HepG2 (cell line): ENCODE data around the gene MRM2. TPM values are rescaled to one million over a fixed set of nuclear protein-coding genes. Genes with fewer than 3 reads are reported as not detected.

Experiments
- ATAC-seq: fragments of 200-7000 bp; cut with Tn5 transposase; 3 replicates; pipeline ENCODE4 v1.9.1; 2020; ENCODE audit warnings: mild to moderate bottlenecking, moderate library complexity
- BruUV-seq: library from RNA; stranded (reverse); fragments of 400-500 nt; replicated peaks from 2 replicates; lab custom pipeline; 2021; lab: Mats Ljungman, UMichigan
- CTCF ChIA-PET: fragments of 300-600 bp; formaldehyde crosslinking; extraction: SDS; loops from one replicate; lab custom pipeline; 2021; ENCODE audit warnings: low total read pairs, inconsistent platforms, low intra/inter-chr PET ratio; lab: Yijun Ruan, JAX
- POLR2A ChIA-PET: fragments of 350-600 bp; sonication (Branson Sonifier 250); formaldehyde crosslinking; loops from one replicate; lab custom pipeline; 2020; ENCODE audit warnings: antibody characterized with exemption, inconsistent platforms; lab: Yijun Ruan, JAX
- DNase-seq: peaks from one replicate; pipeline ENCODE4 v3.0.0-alpha.2; 2015; ENCODE audit warnings: low spot score
- FAIRE-seq: peaks from 3 replicates; lab custom pipeline; 2011; peaks lifted over from hg19 to GRCh38; lab: Jason Lieb, UNC
- H2AFZ ChIP-seq: one replicate; pipeline ENCODE4 v1.6.1; 2011; ENCODE audit warnings: low read length, inconsistent platforms
- H3K27ac ChIP-seq: fragments of 300-600 bp; 3 replicates; pipeline ENCODE4 v1.8.0; 2011; ENCODE audit warnings: mixed run types, mild to moderate bottlenecking, mixed read lengths, low read length, inconsistent platforms; ENCODE audit not compliant: insufficient read depth; ENCODE audit errors: extremely low read length
- H3K27me3 ChIP-seq, 2 experiments: fragments of 200-600 bp in 1 of 2; 2 replicates in 1 of 2; 3 replicates in 1 of 2; pipeline versions ENCODE4 v1.6.0 to v1.8.0; 2011; ENCODE audit warnings: low read length in 2 of 2, mild to moderate bottlenecking in 2 of 2, moderate library complexity in 2 of 2, inconsistent platforms in 1 of 2; ENCODE audit not compliant: insufficient read depth in 2 of 2, control insufficient read depth in 1 of 2
- H3K36me3 ChIP-seq, 2 experiments: fragments of 200-600 bp in 1 of 2; replicated peaks in 1 of 2; 2 replicates in 1 of 2; 3 replicates in 1 of 2; pipeline versions ENCODE4 v1.5.1 to v1.8.0; 2011; ENCODE audit warnings: low read length in 2 of 2, inconsistent platforms in 1 of 2; ENCODE audit not compliant: insufficient read depth in 2 of 2, control insufficient read depth in 1 of 2
- H3K4me1 ChIP-seq: 2 replicates; pipeline ENCODE4 v1.5.1; 2012; ENCODE audit warnings: low read length, inconsistent platforms; ENCODE audit not compliant: insufficient read depth
- H3K4me2 ChIP-seq: 2 replicates; pipeline ENCODE4 v1.6.0; 2011; ENCODE audit warnings: low read depth, low read length, inconsistent platforms
- H3K4me3 ChIP-seq, 3 experiments: fragments of 200-600 bp in 1 of 3; sonication (generic), shearing (Covaris generic) in 1 of 3; replicated peaks in 1 of 3; 2 replicates each; pipeline ENCODE4 v1.5.1; 2011 to 2016; ENCODE audit warnings: low read length in 3 of 3, inconsistent platforms in 2 of 3, low read depth in 2 of 3, mild to moderate bottlenecking in 2 of 3, control low read depth in 1 of 3, mixed read lengths in 1 of 3; ENCODE audit not compliant: insufficient read depth in 1 of 3
- H3K79me2 ChIP-seq: one replicate; pipeline ENCODE4 v1.6.1; 2011; ENCODE audit warnings: low read length, inconsistent platforms; ENCODE audit not compliant: insufficient read depth
- H3K9ac ChIP-seq: 2 replicates; pipeline ENCODE4 v1.6.0; 2011; ENCODE audit warnings: mild to moderate bottlenecking, low read depth, low read length, inconsistent platforms; ENCODE audit not compliant: insufficient read depth
- H3K9me3 ChIP-seq: 2 replicates; pipeline ENCODE4 v1.5.1; 2012; ENCODE audit warnings: mild to moderate bottlenecking, low read length
- H4K20me1 ChIP-seq: 2 replicates; pipeline ENCODE4 v1.6.0; 2011; ENCODE audit warnings: inconsistent platforms, mild to moderate bottlenecking, low read length, moderate library complexity; ENCODE audit not compliant: insufficient read depth
- AGO2 ChIP-seq: fragments of 200-400 bp; formaldehyde crosslinking; optimal IDR thresholded peaks from 2 replicates; pipeline ENCODE3; 2017; ENCODE audit warnings: mild to moderate bottlenecking, low read depth, low read length, moderate library complexity
- FOXJ3 ChIP-seq: sonication (generic); formaldehyde crosslinking; IDR thresholded peaks from 2 replicates; pipeline ENCODE4 v1.4.0; 2020; ENCODE audit warnings: missing genetic modification reagents, mild to moderate bottlenecking, borderline replicate concordance
- KDM1A ChIP-seq: IDR thresholded peaks from 2 replicates; pipeline ENCODE4 v1.6.1; 2016; ENCODE audit warnings: missing compliant biosample characterization
- POLR2AphosphoS2 ChIP-seq: IDR thresholded peaks from 2 replicates; pipeline ENCODE4 v1.6.1; 2011; ENCODE audit warnings: low read depth, low read length, improper control_type of control experiment
- TOE1 ChIP-seq: sonication (generic); formaldehyde crosslinking; IDR thresholded peaks from 2 replicates; pipeline ENCODE4 v1.4.0; 2020; ENCODE audit warnings: mild to moderate bottlenecking, missing genetic modification reagents
- ZNF337 ChIP-seq: sonication (generic); formaldehyde crosslinking; IDR thresholded peaks from 2 replicates; pipeline ENCODE4 v1.5.1; 2020; ENCODE audit warnings: missing genetic modification reagents, low read depth, mild to moderate bottlenecking, borderline replicate concordance
- ZNF382 ChIP-seq: sonication (generic); formaldehyde crosslinking; IDR thresholded peaks from 2 replicates; pipeline ENCODE4 v1.5.0; 2020; ENCODE audit warnings: missing genetic modification reagents, mild to moderate bottlenecking, borderline replicate concordance
- ZNF530 ChIP-seq: sonication (generic); formaldehyde crosslinking; IDR thresholded peaks from 2 replicates; pipeline ENCODE4 v1.5.0; 2020; ENCODE audit warnings: low read depth, mild to moderate bottlenecking, missing genetic modification reagents
- ZNF615 ChIP-seq: sonication (generic); formaldehyde crosslinking; IDR thresholded peaks from 2 replicates; pipeline ENCODE4 v1.5.0; 2020; ENCODE audit warnings: mild to moderate bottlenecking, missing genetic modification reagents, borderline replicate concordance
- WGBS: methylation state at CpG from one replicate; pipeline ENCODE4 v1.1.6; 2017; ENCODE audit warnings: low lambda C conversion rate; 5-methylcytosine and 5-hydroxymethylcytosine counted together
- in situ Hi-C: cut with HindIII; loops from 2 replicates; pipeline ENCODE4 v1.10.0; 2017; ENCODE audit warnings: low pct_unique_long_range_greater_than_20kb; ENCODE audit not compliant: extremely low pct_ligation_motif_present
- intact Hi-C: fragments of 100-400 bp; cut with micrococcal nuclease; formaldehyde crosslinking; loops from one replicate; pipeline ENCODE4 v1.10.0; 2022; ENCODE audit not compliant: unreplicated experiment
- polyA plus RNA-seq, 8 experiments: library from polyadenylated mRNA; depleted of rRNA in 3 of 8; stranded (reverse) in 7 of 8; unstranded in 1 of 8; fragments of >200 nt; fragmentation: Illumina TruSeq in 4 of 8; extraction: Trizol in 4 of 8; gene quantifications; 2 replicates each; pipeline versions ENCODE4 v1.2.1 to v1.2.3, GENCODE V29; 2011 to 2016; ENCODE audit warnings: low read depth in 4 of 8, missing spikeins in 1 of 8, mixed read lengths in 1 of 8; ENCODE audit not compliant: insufficient read depth in 1 of 8
- total RNA-seq, 5 experiments: library from RNA; depleted of rRNA; stranded (reverse); fragments of >200 nt; fragmentation: Illumina TruSeq; extraction: Trizol; gene quantifications; 2 replicates each; pipeline ENCODE4 v1.2.3, GENCODE V29; 2016; ENCODE audit warnings: low read depth in 1 of 5
- TF ChIP-seq, protein P1 (sequence below), 2 experiments: sonication (generic) in 1 of 2; formaldehyde crosslinking in 1 of 2; IDR thresholded peaks; 2 replicates each; pipeline versions ENCODE4 v1.5.1 to v1.6.1; 2011 to 2020; ENCODE audit warnings: borderline replicate concordance in 1 of 2, low read depth in 1 of 2, low read length in 1 of 2, mild to moderate bottlenecking in 1 of 2, missing genetic modification reagents in 1 of 2, moderate library complexity in 1 of 2
- TF ChIP-seq, protein P2 (sequence below): sonication (generic); formaldehyde crosslinking; IDR thresholded peaks from 2 replicates; pipeline ENCODE4 v1.4.0; 2020; ENCODE audit warnings: missing genetic modification reagents
- TF ChIP-seq, protein P3 (sequence below): sonication (generic); formaldehyde crosslinking; IDR thresholded peaks from 2 replicates; pipeline ENCODE4 v1.4.0; 2020; ENCODE audit warnings: missing genetic modification reagents, borderline replicate concordance

Gene MRM2
- total and polyA plus RNA-seq, 2 of the 13 experiments (the other 11 are each of a cell fraction or from before 2014, with no cell fraction given): 13.2 to 34.2 TPM

DNA sequence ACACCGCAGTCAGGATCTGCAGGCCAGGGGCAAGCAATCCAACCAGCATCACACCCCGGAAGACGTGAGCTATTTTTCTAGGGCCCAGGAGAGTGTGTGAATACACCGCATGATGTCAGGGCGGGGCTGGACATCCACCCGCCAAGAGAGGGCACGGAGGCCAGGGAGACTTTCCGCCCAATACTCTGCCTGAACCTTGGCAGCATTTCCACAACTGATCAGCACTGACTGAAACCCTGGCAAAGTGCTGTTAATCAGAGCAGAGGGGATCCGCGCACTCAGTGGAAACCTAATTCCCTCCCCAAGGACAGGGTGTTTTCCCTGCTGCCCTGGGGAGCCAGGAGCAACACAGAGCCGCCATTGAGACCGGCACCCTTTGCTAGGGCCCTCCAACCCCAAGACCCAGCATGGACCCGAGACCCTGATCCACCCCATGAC, 17.5 kb downstream of the MRM2 start:
- Histone ChIP-seq H3K27ac (no peak overlapping the region), H4K20me1 (peaks cover 2% of the 10 kb centered on the region; the same call in 1 of the 2 replicates), H3K9ac (no peak overlapping the region), H3K79me2 (peaks cover 42% of the 10 kb centered on the region), H3K4me1 (peaks cover 1% of the 10 kb centered on the region), H3K4me2 (no peak overlapping the region), H3K4me3 (no peak overlapping the region), H3K9me3 (no peaks in the 10 kb centered on the region), H3K27me3 (no peaks in the 10 kb centered on the region), H2AFZ (no peak overlapping the region), H3K36me3 (peaks cover 33 to 85% of the 10 kb centered on the region in 2 experiments)
- in situ Hi-C loops (loop anchor here (25.0 kb wide), 1 partner anchor 637 kb away; no protein-coding TSS in a partner anchor), intact Hi-C loops (no loop called here)
- FAIRE-seq (no peak), ATAC-seq (no peak), DNase-seq (no peak)
- CTCF ChIA-PET: no interaction called here
- POLR2A ChIA-PET: interaction anchor here (0.9 kb wide), 1 partner anchor 8 kb away, joined by 3 read pairs; the partner anchor contains the start of gene MAD1L1
- whole genome bisulfite sequencing: 100% methylated on average over 1 of the region's 13 CpGs
- TF ChIP-seq KDM1A (no peak), POLR2AphosphoS2 (no peak), ZNF337 (CRISPR knock-in tag) (no peak), ZNF615 (CRISPR knock-in tag) (no peak)
- BruUV-seq: no TSS peak

DNA sequence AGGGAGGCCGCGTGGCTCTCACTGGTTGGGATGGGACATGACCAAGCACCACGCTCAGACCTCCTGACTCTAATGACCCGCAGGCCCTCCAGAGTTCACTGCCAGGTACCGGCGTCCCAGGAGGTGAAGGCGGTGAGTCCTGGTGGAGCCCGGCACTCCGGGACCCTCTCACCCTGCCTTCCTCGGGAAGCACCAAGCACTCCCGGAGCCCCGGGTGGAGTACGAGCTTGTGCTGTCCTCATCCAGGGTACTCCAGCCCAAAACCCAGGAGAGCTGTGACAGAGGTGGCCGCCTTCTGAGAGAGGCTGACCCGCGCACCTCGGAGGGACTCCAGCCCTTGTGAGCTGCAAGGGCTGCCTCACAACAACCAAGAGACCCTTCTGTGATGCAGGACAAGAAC, 18.7 kb downstream of the MRM2 start:
- CTCF ChIA-PET: no interaction called here
- no peaks in the 10 kb centered on the region for H3K4me1 ChIP-seq
- no peak overlapping the region for H2AFZ ChIP-seq
- H3K9ac ChIP-seq: no peak overlapping the region
- H4K20me1 ChIP-seq: peaks cover 2% of the 10 kb centered on the region; the same call in 1 of the 2 replicates
- H3K36me3 ChIP-seq: peaks cover 35 to 82% of the 10 kb centered on the region in 2 experiments
- in situ Hi-C loops: loop anchor here (25.0 kb wide), 1 partner anchor 636 kb away; no protein-coding TSS in a partner anchor
- POLR2A ChIA-PET: no interaction called here
- ATAC-seq (no peak), DNase-seq (no peak), FAIRE-seq (no peak)
- H3K9me3 ChIP-seq: no peaks in the 10 kb centered on the region
- no peak overlapping the region for H3K4me3 ChIP-seq
- H3K27ac ChIP-seq: no peak overlapping the region
- peak; percentile 14 for TF ChIP-seq AGO2
- TF ChIP-seq, protein P1, sequence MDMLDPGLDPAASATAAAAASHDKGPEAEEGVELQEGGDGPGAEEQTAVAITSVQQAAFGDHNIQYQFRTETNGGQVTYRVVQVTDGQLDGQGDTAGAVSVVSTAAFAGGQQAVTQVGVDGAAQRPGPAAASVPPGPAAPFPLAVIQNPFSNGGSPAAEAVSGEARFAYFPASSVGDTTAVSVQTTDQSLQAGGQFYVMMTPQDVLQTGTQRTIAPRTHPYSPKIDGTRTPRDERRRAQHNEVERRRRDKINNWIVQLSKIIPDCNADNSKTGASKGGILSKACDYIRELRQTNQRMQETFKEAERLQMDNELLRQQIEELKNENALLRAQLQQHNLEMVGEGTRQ (IDR thresholded peaks at IDR 0.05; ENCODE audit: low read depth, low read length): no peak
- TF ChIP-seq, protein P1 (CRISPR knock-in tag; IDR thresholded peaks at IDR 0.05; ENCODE audit: borderline replicate concordance): no peak
- TF ChIP-seq, protein P2, sequence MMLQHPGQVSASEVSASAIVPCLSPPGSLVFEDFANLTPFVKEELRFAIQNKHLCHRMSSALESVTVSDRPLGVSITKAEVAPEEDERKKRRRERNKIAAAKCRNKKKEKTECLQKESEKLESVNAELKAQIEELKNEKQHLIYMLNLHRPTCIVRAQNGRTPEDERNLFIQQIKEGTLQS (CRISPR knock-in tag): no peak
- no peak for TF ChIP-seq TOE1 (CRISPR knock-in tag)
- TF ChIP-seq, protein P3, sequence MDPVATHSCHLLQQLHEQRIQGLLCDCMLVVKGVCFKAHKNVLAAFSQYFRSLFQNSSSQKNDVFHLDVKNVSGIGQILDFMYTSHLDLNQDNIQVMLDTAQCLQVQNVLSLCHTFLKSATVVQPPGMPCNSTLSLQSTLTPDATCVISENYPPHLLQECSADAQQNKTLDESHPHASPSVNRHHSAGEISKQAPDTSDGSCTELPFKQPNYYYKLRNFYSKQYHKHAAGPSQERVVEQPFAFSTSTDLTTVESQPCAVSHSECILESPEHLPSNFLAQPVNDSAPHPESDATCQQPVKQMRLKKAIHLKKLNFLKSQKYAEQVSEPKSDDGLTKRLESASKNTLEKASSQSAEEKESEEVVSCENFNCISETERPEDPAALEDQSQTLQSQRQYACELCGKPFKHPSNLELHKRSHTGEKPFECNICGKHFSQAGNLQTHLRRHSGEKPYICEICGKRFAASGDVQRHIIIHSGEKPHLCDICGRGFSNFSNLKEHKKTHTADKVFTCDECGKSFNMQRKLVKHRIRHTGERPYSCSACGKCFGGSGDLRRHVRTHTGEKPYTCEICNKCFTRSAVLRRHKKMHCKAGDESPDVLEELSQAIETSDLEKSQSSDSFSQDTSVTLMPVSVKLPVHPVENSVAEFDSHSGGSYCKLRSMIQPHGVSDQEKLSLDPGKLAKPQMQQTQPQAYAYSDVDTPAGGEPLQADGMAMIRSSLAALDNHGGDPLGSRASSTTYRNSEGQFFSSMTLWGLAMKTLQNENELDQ (CRISPR knock-in tag): no peak
- no peak for TF ChIP-seq ZNF530
- no peak for TF ChIP-seq ZNF382
- no peak for TF ChIP-seq FOXJ3
- H3K4me2 ChIP-seq: no peak overlapping the region
- H3K79me2 ChIP-seq: peaks cover 36% of the 10 kb centered on the region
- no CpG with 5 or more reads among the region's 17 CpGs for WGBS
- BruUV-seq: no TSS peak
- intact Hi-C loops: no loop called here
- no peaks in the 10 kb centered on the region for H3K27me3 ChIP-seq
